CD4-positive, alpha-beta T cell treated with Interleukin-21 for 1 hour (primary cell): ENCODE measurements around the gene DNAH2.

ENCODE experiments used
- DNase-seq: peaks from one replicate; pipeline ENCODE4 v3.0.0-alpha.2; 2020

Gene DNAH2

GRCh38 chr17:7881276-7882054 is 163.9 kb downstream of the DNAH2 start:
- DNase-seq, result no peak

- DNase-seq, result no peak
Measured at GRCh38 chr17:7882068-7882467, 164.5 kb downstream of the DNAH2 start.

DNA sequence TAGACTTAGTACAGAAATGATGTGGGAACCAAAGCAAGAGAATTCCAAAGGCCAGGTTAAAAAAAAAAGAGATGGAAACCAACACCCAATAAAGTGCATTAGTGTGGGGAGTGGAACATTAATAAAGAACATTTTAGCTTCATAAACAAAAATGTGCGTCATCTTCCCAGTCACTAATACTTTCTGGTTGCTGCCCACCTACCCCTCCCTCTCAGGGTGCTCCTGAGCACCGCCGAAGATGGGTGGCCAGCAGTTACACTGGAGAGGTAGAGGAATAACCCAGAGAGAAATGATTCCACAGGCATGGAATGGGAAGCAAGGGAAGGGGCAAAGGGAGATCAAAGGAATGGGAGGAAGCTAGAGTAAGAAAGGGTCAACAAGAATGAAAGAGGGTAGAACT is 165.1 kb downstream of the DNAH2 start:
- no peak for DNase-seq
